BLaER1 (cell line): ENCODE data around the gene TERT.
A peak's percentile ranks its signal among the peaks of the same experiment; 100 is the strongest.

ENCODE experiments used
- H3K27ac ChIP-seq: shearing (Covaris generic); formaldehyde crosslinking; 2 replicates; pipeline ENCODE4 v1.8.1; 2022
- H3K27me3 ChIP-seq: shearing (Covaris generic); formaldehyde crosslinking; 2 replicates; pipeline ENCODE4 v1.8.1; 2022
- H3K36me3 ChIP-seq: shearing (Covaris generic); formaldehyde crosslinking; 2 replicates; pipeline ENCODE4 v1.8.1; 2022
- H3K4me1 ChIP-seq: shearing (Covaris generic); formaldehyde crosslinking; 2 replicates; pipeline ENCODE4 v1.8.1; 2022
- H3K4me2 ChIP-seq: shearing (Covaris generic); formaldehyde crosslinking; 2 replicates; pipeline ENCODE4 v1.8.1; 2022
- H3K4me3 ChIP-seq: shearing (Covaris generic); formaldehyde crosslinking; 2 replicates; pipeline ENCODE4 v1.8.1; 2022
- H3K9ac ChIP-seq: shearing (Covaris generic); formaldehyde crosslinking; 2 replicates; pipeline ENCODE4 v1.8.1; 2022
- H3K9me3 ChIP-seq: shearing (Covaris generic); formaldehyde crosslinking; 2 replicates; pipeline ENCODE4 v1.8.1; 2022
- H4K20me1 ChIP-seq: shearing (Covaris generic); formaldehyde crosslinking; 2 replicates; pipeline ENCODE4 v1.8.1; 2022
- Cebpa-rat ChIP-seq: shearing (Covaris generic); IDR thresholded peaks from 2 replicates; pipeline ENCODE4 v1.8.1; 2022

Gene TERT

GRCh38 chr5:1243487-1244130 lies 51.3 kb downstream of the TERT start:
- Histone ChIP-seq H3K27me3 (peaks cover 50% of the 10 kb centered on the region), H3K36me3 (no peaks in the 10 kb centered on the region), H3K27ac (no peak overlapping the region), H3K9me3 (no peaks in the 10 kb centered on the region), H3K9ac (no peak overlapping the region), H4K20me1 (peaks cover 58% of the 10 kb centered on the region), H3K4me2 (no peak overlapping the region), H3K4me1 (peaks cover 19% of the 10 kb centered on the region; the same call in 1 of the 2 replicates), H3K4me3 (no peak overlapping the region)
- no peak for TF ChIP-seq Cebpa-rat

GRCh38 chr5:1242733-1243486 lies 52.0 kb downstream of the TERT start:
- H3K4me2 ChIP-seq: no peak overlapping the region
- no peak overlapping the region for H3K4me3 ChIP-seq
- peaks cover 51% of the 10 kb centered on the region for H4K20me1 ChIP-seq
- H3K9ac ChIP-seq: no peak overlapping the region
- H3K27me3 ChIP-seq: peaks cover 43% of the 10 kb centered on the region
- H3K4me1 ChIP-seq: peaks cover 19% of the 10 kb centered on the region; the same call in 1 of the 2 replicates
- H3K27ac ChIP-seq: no peak overlapping the region
- no peaks in the 10 kb centered on the region for H3K9me3 ChIP-seq
- H3K36me3 ChIP-seq: no peaks in the 10 kb centered on the region
- no peak for TF ChIP-seq Cebpa-rat

- Histone ChIP-seq H3K9me3 (peaks cover 5% of the 10 kb centered on the region), H3K4me1 (peaks cover 12% of the 10 kb centered on the region; the same call in 1 of the 2 replicates), H3K4me2 (no peak overlapping the region), H3K36me3 (no peaks in the 10 kb centered on the region), H3K4me3 (no peak overlapping the region), H3K27me3 (peaks cover 30% of the 10 kb centered on the region), H3K9ac (no peak overlapping the region), H3K27ac (no peak overlapping the region), H4K20me1 (peaks cover 37% of the 10 kb centered on the region)
- no peak for TF ChIP-seq Cebpa-rat
These were observed 53.3 kb downstream of the TERT start for GRCh38 chr5:1241509-1242080.

GRCh38 chr5:1240496-1241260 lies 54.2 kb downstream of the TERT start:
- Histone ChIP-seq H3K4me3 (no peak overlapping the region), H3K27ac (no peak overlapping the region), H3K9me3 (peaks cover 14% of the 10 kb centered on the region), H4K20me1 (peaks cover 28% of the 10 kb centered on the region), H3K27me3 (peaks cover 21% of the 10 kb centered on the region), H3K4me1 (0 out of 2 replicates have a peak, but pooled peaks cover 2% of the 10 kb centered on the region), H3K36me3 (no peaks in the 10 kb centered on the region), H3K9ac (no peak overlapping the region), H3K4me2 (no peak overlapping the region)
- no peak for TF ChIP-seq Cebpa-rat

- H3K9ac ChIP-seq: no peak overlapping the region
- H3K4me3 ChIP-seq: no peak overlapping the region
- H3K27ac ChIP-seq: no peak overlapping the region
- no peak overlapping the region for H3K4me2 ChIP-seq
- H3K4me1 ChIP-seq: no peaks in the 10 kb centered on the region
- H3K27me3 ChIP-seq: peaks cover 11% of the 10 kb centered on the region; the same call in 1 of the 2 replicates
- peaks cover 18% of the 10 kb centered on the region for H4K20me1 ChIP-seq
- peaks cover 24% of the 10 kb centered on the region for H3K9me3 ChIP-seq
- TF ChIP-seq Cebpa-rat: no peak
- H3K36me3 ChIP-seq: no peaks in the 10 kb centered on the region
These were observed 55.2 kb downstream of the TERT start for GRCh38 chr5:1239505-1240251.

- peaks cover 10% of the 10 kb centered on the region; the same call in 1 of the 2 replicates for H4K20me1 ChIP-seq
- no peak for TF ChIP-seq Cebpa-rat
- H3K4me2 ChIP-seq: no peak overlapping the region
- H3K9ac ChIP-seq: no peak overlapping the region
- H3K9me3 ChIP-seq: peaks cover 30% of the 10 kb centered on the region
- H3K27me3 ChIP-seq: no peaks in the 10 kb centered on the region
- H3K27ac ChIP-seq: no peak overlapping the region
- no peaks in the 10 kb centered on the region for H3K36me3 ChIP-seq
- peaks cover 20% of the 10 kb centered on the region for H3K4me1 ChIP-seq
- H3K4me3 ChIP-seq: no peak overlapping the region
These were observed 59.0 kb downstream of the TERT start for GRCh38 chr5:1235838-1236237.

- H3K4me3 ChIP-seq: no peak overlapping the region
- peaks cover 15% of the 10 kb centered on the region; the same call in 1 of the 2 replicates for H4K20me1 ChIP-seq
- no peaks in the 10 kb centered on the region for H3K36me3 ChIP-seq
- no peak for TF ChIP-seq Cebpa-rat
- H3K9ac ChIP-seq: no peak overlapping the region
- H3K27ac ChIP-seq: no peak overlapping the region
- no peaks in the 10 kb centered on the region for H3K27me3 ChIP-seq
- H3K9me3 ChIP-seq: peaks cover 30% of the 10 kb centered on the region
- peaks cover 25% of the 10 kb centered on the region for H3K4me1 ChIP-seq
- H3K4me2 ChIP-seq: no peak overlapping the region
These were observed 59.5 kb downstream of the TERT start for GRCh38 chr5:1235379-1235778.

- H3K27me3 ChIP-seq: no peaks in the 10 kb centered on the region
- H3K27ac ChIP-seq: no peak overlapping the region
- TF ChIP-seq Cebpa-rat: no peak
- H3K4me1 ChIP-seq: peaks cover 32% of the 10 kb centered on the region
- H3K9ac ChIP-seq: no peak overlapping the region
- no peaks in the 10 kb centered on the region for H3K36me3 ChIP-seq
- peaks cover 21% of the 10 kb centered on the region; the same call in 1 of the 2 replicates for H4K20me1 ChIP-seq
- no peak overlapping the region for H3K4me3 ChIP-seq
- peaks cover 30% of the 10 kb centered on the region for H3K9me3 ChIP-seq
- H3K4me2 ChIP-seq: peak overlapping the region; percentile 83; the same call in 1 of the 2 replicates
These were observed 62.1 kb downstream of the TERT start for GRCh38 chr5:1232780-1233179.
